PC-3 (cell line): ENCODE measurements around the gene CCNI2. TPM values are rescaled to one million over a fixed set of nuclear protein-coding genes. Genes with fewer than 3 reads are reported as not detected.

Experiments used
- ATAC-seq: fragments of 200-7000 bp; cut with Tn5 transposase; 2 replicates; pipeline ENCODE4 v1.9.1; 2020; ENCODE audit warnings: mild to moderate bottlenecking, moderate library complexity
- BruUV-seq: library from RNA; stranded (reverse); fragments of 400-500 nt; replicated peaks from 2 replicates; lab custom pipeline; 2021; lab: Mats Ljungman, UMichigan
- CTCF ChIA-PET: fragments of 300-600 bp; sonication (Branson Sonifier 250); formaldehyde crosslinking; loops from one replicate; lab custom pipeline; 2022; ENCODE audit warnings: antibody characterized with exemption; lab: Charles Lee
- POLR2A ChIA-PET: fragments of 300-600 bp; sonication (Branson Sonifier 250); formaldehyde crosslinking; loops from one replicate; lab custom pipeline; 2022; ENCODE audit warnings: antibody characterized with exemption; ENCODE audit not compliant: unreplicated experiment; lab: Charles Lee
- DNase-seq: peaks from one replicate; pipeline ENCODE4 v3.0.0-alpha.2; 2015
- H2AFZ ChIP-seq: fragments of 300-600 bp; sonication (generic); 2 replicates; pipeline ENCODE4 v1.6.0; 2016; ENCODE audit warnings: antibody characterized with exemption, low read length
- H3F3A ChIP-seq: fragments of 300-600 bp; sonication (generic); one replicate; pipeline ENCODE4 v1.6.0; 2017; ENCODE audit warnings: antibody characterized with exemption, low read length, control low read depth, mild to moderate bottlenecking; ENCODE audit not compliant: unreplicated experiment
- H3K27ac ChIP-seq: fragments of 300-600 bp; sonication (generic); 2 replicates; pipeline ENCODE4 v1.5.1; 2016; ENCODE audit warnings: mild to moderate bottlenecking, low read length
- H3K27me3 ChIP-seq: fragments of 300-600 bp; sonication (generic); 2 replicates; pipeline ENCODE4 v1.6.1; 2016; ENCODE audit warnings: low read length, mixed read lengths
- H3K36me3 ChIP-seq: fragments of 300-600 bp; sonication (generic); 2 replicates; pipeline ENCODE4 v1.6.1; 2016; ENCODE audit warnings: low read depth, mixed run types, low read length, mixed read lengths
- H3K4me1 ChIP-seq: fragments of 300-600 bp; sonication (generic); 2 replicates; pipeline ENCODE4 v1.5.1; 2016; ENCODE audit warnings: low read length; ENCODE audit not compliant: insufficient read depth
- H3K4me2 ChIP-seq: fragments of 300-600 bp; sonication (generic); 2 replicates; pipeline ENCODE4 v1.6.0; 2016; ENCODE audit warnings: low read length
- H3K4me3 ChIP-seq: fragments of 300-600 bp; sonication (generic); 2 replicates; pipeline ENCODE4 v1.5.1; 2016; ENCODE audit warnings: mild to moderate bottlenecking, low read length, mixed read lengths
- H3K79me2 ChIP-seq: fragments of 300-600 bp; sonication (generic); 2 replicates; pipeline ENCODE4 v1.6.1; 2017; ENCODE audit warnings: low read length, mixed read lengths
- H3K9ac ChIP-seq: fragments of 300-600 bp; sonication (generic); 2 replicates; pipeline ENCODE4 v1.6.0; 2016; ENCODE audit warnings: mild to moderate bottlenecking, low read length
- H3K9me2 ChIP-seq: fragments of 300-600 bp; sonication (generic); replicated peaks from 2 replicates; pipeline ENCODE4 v1.6.1; 2016; ENCODE audit warnings: mixed run types, low read length, mixed read lengths
- H3K9me3 ChIP-seq: fragments of 300-600 bp; sonication (generic); 2 replicates; pipeline ENCODE4 v1.6.1; 2016; ENCODE audit warnings: low read length, mixed read lengths
- H4K20me1 ChIP-seq: fragments of 300-600 bp; sonication (generic); 2 replicates; pipeline ENCODE4 v1.6.1; 2016; ENCODE audit warnings: low read length, mixed read lengths
- EZH2 ChIP-seq: fragments of 300-600 bp; sonication (generic); IDR thresholded peaks from one replicate; pipeline ENCODE4 v1.6.1; 2017; ENCODE audit warnings: antibody characterized with exemption, mild to moderate bottlenecking, low read length; ENCODE audit not compliant: unreplicated experiment
- EZH2phosphoT487 ChIP-seq: fragments of 300-600 bp; sonication (generic); IDR thresholded peaks from 2 replicates; pipeline ENCODE4 v1.6.1; 2018; ENCODE audit warnings: mild to moderate bottlenecking, antibody characterized with exemption, low read length, borderline replicate concordance
- intact Hi-C: fragments of 100-400 bp; cut with micrococcal nuclease; formaldehyde crosslinking; loops from 2 replicates; pipeline ENCODE4 v1.9.0; 2023
- total RNA-seq: library from RNA; depleted of rRNA; stranded (reverse); fragments of >200 nt; gene quantifications from 2 replicates; pipeline ENCODE4 v1.2.3, GENCODE V29; 2014
- TF ChIP-seq, protein P1 (sequence below): fragments of 300-600 bp; sonication (generic); conservative IDR thresholded peaks from 2 replicates; pipeline ENCODE4 v1.5.1; 2017; ENCODE audit warnings: antibody characterized with exemption, low read depth, mild to moderate bottlenecking, low read length

CCNI2 gene
- total RNA-seq, 1 experiment from 2014 or later = not detected

DNA sequence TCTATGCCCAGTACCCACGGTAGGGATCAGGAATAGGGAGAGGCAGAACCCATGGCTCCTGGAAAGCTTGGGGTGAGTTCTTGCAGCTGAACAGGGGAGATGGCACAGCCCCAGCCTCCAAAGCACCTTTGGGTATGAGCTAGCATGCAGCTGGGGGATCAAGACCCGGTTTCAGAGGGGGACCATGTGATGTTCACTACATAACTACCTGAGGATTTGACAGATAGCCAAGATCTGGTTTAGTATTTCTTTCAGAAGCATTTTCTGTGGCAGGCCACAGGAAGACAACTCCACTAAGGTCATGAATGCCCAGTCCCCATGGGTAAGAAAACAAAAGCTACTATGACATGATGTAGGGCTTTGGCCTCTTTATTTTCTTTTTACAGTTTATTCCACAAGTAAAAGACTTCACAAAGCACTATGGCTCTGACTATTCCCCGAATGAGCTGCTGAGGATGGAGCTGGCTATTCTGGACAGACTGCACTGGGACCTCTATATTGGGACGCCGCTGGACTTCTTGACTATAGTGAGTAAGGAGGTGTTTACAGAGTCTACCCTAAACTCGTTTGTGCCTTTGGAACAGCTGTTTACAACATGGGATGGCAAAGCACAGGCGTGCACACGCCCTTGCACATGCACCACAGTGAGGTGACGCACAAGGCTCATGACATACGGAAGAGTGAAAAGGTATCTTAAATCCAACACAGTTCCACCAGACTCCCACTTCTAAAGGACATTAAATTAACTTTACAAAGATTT is 3.4 kb downstream of the CCNI2 start:
- no peaks in the 10 kb centered on the region for H3K9me2 ChIP-seq
- BruUV-seq = no TSS peak
- intact Hi-C loops = no loop called here
- H3K4me1 ChIP-seq = no peaks in the 10 kb centered on the region
- CTCF ChIA-PET = no interaction called here
- TF ChIP-seq, protein P1, sequence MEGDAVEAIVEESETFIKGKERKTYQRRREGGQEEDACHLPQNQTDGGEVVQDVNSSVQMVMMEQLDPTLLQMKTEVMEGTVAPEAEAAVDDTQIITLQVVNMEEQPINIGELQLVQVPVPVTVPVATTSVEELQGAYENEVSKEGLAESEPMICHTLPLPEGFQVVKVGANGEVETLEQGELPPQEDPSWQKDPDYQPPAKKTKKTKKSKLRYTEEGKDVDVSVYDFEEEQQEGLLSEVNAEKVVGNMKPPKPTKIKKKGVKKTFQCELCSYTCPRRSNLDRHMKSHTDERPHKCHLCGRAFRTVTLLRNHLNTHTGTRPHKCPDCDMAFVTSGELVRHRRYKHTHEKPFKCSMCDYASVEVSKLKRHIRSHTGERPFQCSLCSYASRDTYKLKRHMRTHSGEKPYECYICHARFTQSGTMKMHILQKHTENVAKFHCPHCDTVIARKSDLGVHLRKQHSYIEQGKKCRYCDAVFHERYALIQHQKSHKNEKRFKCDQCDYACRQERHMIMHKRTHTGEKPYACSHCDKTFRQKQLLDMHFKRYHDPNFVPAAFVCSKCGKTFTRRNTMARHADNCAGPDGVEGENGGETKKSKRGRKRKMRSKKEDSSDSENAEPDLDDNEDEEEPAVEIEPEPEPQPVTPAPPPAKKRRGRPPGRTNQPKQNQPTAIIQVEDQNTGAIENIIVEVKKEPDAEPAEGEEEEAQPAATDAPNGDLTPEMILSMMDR = no peak
- TF ChIP-seq EZH2 = no peak
- TF ChIP-seq EZH2phosphoT487 = no peak
- no peaks in the 10 kb centered on the region for H3K27me3 ChIP-seq
- H3K9me3 ChIP-seq = no peaks in the 10 kb centered on the region
- no peaks in the 10 kb centered on the region for H3K79me2 ChIP-seq
- POLR2A ChIA-PET = no interaction called here
- no peak overlapping the region for H3K9ac ChIP-seq
- H3F3A ChIP-seq = no peaks in the 10 kb centered on the region
- no peak overlapping the region for H3K27ac ChIP-seq
- no peak overlapping the region for H2AFZ ChIP-seq
- no peaks in the 10 kb centered on the region for H3K36me3 ChIP-seq
- no peaks in the 10 kb centered on the region for H4K20me1 ChIP-seq
- no peak overlapping the region for H3K4me2 ChIP-seq
- no peak for DNase-seq
- ATAC-seq = no peak
- H3K4me3 ChIP-seq = no peak overlapping the region

- Histone ChIP-seq H3K9ac (no peak overlapping the region), H3K27me3 (no peaks in the 10 kb centered on the region), H3K9me3 (no peaks in the 10 kb centered on the region), H3K9me2 (no peaks in the 10 kb centered on the region), H3F3A (no peaks in the 10 kb centered on the region), H3K36me3 (no peaks in the 10 kb centered on the region), H3K4me3 (no peak overlapping the region), H3K4me1 (no peaks in the 10 kb centered on the region), H3K79me2 (no peaks in the 10 kb centered on the region), H3K27ac (no peak overlapping the region), H4K20me1 (no peaks in the 10 kb centered on the region), H3K4me2 (no peak overlapping the region), H2AFZ (no peak overlapping the region)
- CTCF ChIA-PET = no interaction called here
- TF ChIP-seq, protein P1 = no peak
- TF ChIP-seq EZH2 = no peak
- no peak for TF ChIP-seq EZH2phosphoT487
- POLR2A ChIA-PET = no interaction called here
- intact Hi-C loops = no loop called here
- BruUV-seq = no TSS peak
- ATAC-seq = no peak
- no peak for DNase-seq
Measured at GRCh38 chr5:132751444-132751843, 4.2 kb downstream of the CCNI2 start.

GRCh38 chr5:132751971-132752580 is 4.8 kb downstream of the CCNI2 start:
- Histone ChIP-seq H3K4me2 (no peak overlapping the region), H2AFZ (no peak overlapping the region), H3K36me3 (no peaks in the 10 kb centered on the region), H3K27ac (no peak overlapping the region), H4K20me1 (no peaks in the 10 kb centered on the region), H3K4me3 (no peak overlapping the region), H3K9me3 (no peaks in the 10 kb centered on the region), H3K27me3 (no peaks in the 10 kb centered on the region), H3K4me1 (no peaks in the 10 kb centered on the region), H3F3A (no peaks in the 10 kb centered on the region), H3K79me2 (no peaks in the 10 kb centered on the region), H3K9ac (no peak overlapping the region), H3K9me2 (no peaks in the 10 kb centered on the region)
- ATAC-seq (no peak), DNase-seq (no peak)
- CTCF ChIA-PET = no interaction called here
- intact Hi-C loops = no loop called here
- POLR2A ChIA-PET = no interaction called here
- TF ChIP-seq, protein P1 = no peak
- TF ChIP-seq EZH2phosphoT487 (no peak), EZH2 (no peak)
- no TSS peak for BruUV-seq
